Adipocyte (in vitro differentiated cells): ENCODE results near the gene ADAMTS19.

Source experiments
- DNase-seq: peaks from one replicate; pipeline ENCODE4 v3.0.0-alpha.2; 2015; ENCODE audit warnings: low read depth
- H3K27me3 ChIP-seq: replicated peaks from 2 replicates; pipeline ENCODE4 v1.7.0; 2013; ENCODE audit warnings: mild to moderate bottlenecking, low read length, moderate library complexity; ENCODE audit not compliant: control insufficient read depth, insufficient read depth
- H3K36me3 ChIP-seq: 2 replicates; pipeline ENCODE4 v1.7.0; 2013; ENCODE audit warnings: low read length, mild to moderate bottlenecking, moderate library complexity; ENCODE audit not compliant: control insufficient read depth, insufficient read depth, severe bottlenecking
- H3K4me1 ChIP-seq: 2 replicates; pipeline ENCODE4 v1.7.0; 2013; ENCODE audit warnings: mild to moderate bottlenecking, low read length, moderate library complexity; ENCODE audit not compliant: control insufficient read depth, insufficient read depth
- H3K4me3 ChIP-seq: 2 replicates; pipeline ENCODE4 v1.7.0; 2013; ENCODE audit warnings: mild to moderate bottlenecking, low read length, moderate library complexity
- H3K9ac ChIP-seq: 2 replicates; pipeline ENCODE4 v1.7.0; 2013; ENCODE audit warnings: mild to moderate bottlenecking, low read length, moderate library complexity
- H3K9me3 ChIP-seq: 2 replicates; pipeline ENCODE4 v1.7.0; 2013; ENCODE audit warnings: mild to moderate bottlenecking, low read length, moderate library complexity; ENCODE audit not compliant: control insufficient read depth

The ADAMTS19 gene

DNA sequence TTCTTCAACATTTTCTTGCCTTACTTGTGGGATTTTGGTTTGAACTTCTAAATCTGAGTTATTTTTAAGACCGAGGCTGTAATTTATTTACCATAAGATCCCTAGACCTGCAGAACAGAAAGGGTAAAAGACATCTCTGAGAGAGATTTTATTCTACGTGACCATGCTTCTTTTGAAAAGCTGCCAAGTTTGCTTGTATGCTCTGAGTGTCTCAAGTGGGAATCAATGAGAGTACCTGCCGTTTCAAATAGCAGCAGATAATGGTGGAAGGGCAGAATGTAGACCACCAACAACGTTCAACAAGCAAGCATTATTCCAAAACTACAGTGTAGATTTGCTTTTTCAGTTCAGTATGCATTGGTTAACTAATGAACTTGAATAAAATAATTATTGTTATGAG, 179.2 kb downstream of the ADAMTS19 start:
- no peak for DNase-seq
- Histone ChIP-seq H3K36me3 (no peaks in the 10 kb centered on the region), H3K4me1 (no peaks in the 10 kb centered on the region), H3K27me3 (no peaks in the 10 kb centered on the region), H3K9me3 (no peaks in the 10 kb centered on the region), H3K4me3 (no peak overlapping the region), H3K9ac (no peak overlapping the region)

DNA sequence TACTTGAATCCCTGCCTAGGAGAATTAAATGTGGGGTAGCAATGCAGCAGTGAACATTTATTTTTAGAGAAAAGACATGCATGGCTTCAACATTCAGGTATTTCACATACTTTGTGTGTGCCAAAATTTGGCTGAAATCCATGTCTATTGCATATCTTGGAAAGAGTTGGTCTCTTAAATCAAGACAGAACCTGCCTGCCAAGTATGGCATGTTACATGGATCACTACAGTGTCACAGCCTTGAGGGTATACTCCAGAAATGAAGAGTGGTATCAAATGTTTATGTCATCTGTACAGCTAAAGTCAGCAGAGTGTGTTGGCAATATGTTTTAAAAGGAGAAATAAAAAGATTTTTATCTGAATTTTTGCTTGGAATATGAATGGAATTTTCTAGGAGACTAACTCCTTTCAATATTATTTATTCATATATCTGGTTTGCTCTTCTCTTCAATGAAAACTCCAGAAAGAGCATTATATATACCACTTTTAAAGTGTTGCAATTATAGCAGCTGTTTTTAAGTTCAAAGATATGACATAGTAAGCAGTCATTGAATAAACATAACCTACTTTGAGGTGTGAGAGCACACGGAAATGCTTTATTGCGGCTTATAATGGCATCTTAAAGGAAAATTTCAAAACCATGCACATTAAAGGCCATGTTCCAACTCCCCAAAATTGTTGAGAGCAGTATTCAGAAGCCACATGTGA, 192.4 kb downstream of the ADAMTS19 start:
- Histone ChIP-seq H3K36me3 (no peaks in the 10 kb centered on the region), H3K4me1 (no peaks in the 10 kb centered on the region), H3K9me3 (no peaks in the 10 kb centered on the region), H3K4me3 (no peak overlapping the region), H3K27me3 (no peaks in the 10 kb centered on the region), H3K9ac (no peak overlapping the region)
- DNase-seq = peak; percentile 39

DNA sequence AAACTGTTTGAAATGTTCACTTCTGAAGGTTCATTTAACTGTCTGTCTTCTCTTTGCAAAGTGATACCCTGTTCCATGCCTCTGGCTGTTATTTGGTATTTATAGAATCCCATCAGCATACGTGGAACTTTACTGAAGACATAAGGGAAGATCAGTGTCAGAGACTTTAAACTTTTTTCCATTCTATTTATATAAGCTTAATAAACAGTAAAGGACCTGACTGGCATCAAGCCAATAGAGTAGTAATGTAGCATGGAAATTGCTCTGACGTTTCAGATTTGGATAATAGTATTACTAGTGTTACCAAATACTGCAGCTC, 192.9 kb downstream of the ADAMTS19 start:
- no peaks in the 10 kb centered on the region for H3K4me1 ChIP-seq
- H3K27me3 ChIP-seq = no peaks in the 10 kb centered on the region
- H3K36me3 ChIP-seq = no peaks in the 10 kb centered on the region
- DNase-seq = peak; percentile 42
- H3K9ac ChIP-seq = no peak overlapping the region
- H3K9me3 ChIP-seq = no peaks in the 10 kb centered on the region
- H3K4me3 ChIP-seq = no peak overlapping the region

GRCh38 chr5:129653442-129653841, 193.3 kb downstream of the ADAMTS19 start:
- Histone ChIP-seq H3K27me3 (no peaks in the 10 kb centered on the region), H3K9ac (no peak overlapping the region), H3K36me3 (no peaks in the 10 kb centered on the region), H3K4me3 (no peak overlapping the region), H3K9me3 (no peaks in the 10 kb centered on the region), H3K4me1 (no peaks in the 10 kb centered on the region)
- DNase-seq = no peak

DNA sequence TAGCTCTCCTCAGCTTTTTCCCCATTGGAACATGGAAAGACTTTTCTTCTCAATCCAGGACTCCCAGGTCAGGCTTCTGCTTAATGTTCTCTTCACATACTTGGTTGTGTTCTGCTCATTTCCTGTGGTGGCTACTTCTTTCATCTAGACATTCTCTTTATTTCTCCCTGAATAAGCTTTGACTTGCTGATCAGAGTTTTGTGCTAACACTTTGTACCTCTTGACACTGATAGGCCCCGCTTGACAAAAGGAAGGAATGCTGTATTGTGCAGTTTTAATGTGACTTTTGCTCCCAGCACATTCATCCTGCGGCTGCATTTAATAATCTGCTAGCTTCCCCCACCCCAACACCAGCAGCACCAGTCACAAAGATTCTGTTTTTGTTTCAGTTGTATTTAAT, 196.9 kb downstream of the ADAMTS19 start:
- Histone ChIP-seq H3K4me3 (no peak overlapping the region), H3K27me3 (no peaks in the 10 kb centered on the region), H3K36me3 (no peaks in the 10 kb centered on the region), H3K9me3 (no peaks in the 10 kb centered on the region), H3K9ac (no peak overlapping the region), H3K4me1 (no peaks in the 10 kb centered on the region)
- no peak for DNase-seq

DNA sequence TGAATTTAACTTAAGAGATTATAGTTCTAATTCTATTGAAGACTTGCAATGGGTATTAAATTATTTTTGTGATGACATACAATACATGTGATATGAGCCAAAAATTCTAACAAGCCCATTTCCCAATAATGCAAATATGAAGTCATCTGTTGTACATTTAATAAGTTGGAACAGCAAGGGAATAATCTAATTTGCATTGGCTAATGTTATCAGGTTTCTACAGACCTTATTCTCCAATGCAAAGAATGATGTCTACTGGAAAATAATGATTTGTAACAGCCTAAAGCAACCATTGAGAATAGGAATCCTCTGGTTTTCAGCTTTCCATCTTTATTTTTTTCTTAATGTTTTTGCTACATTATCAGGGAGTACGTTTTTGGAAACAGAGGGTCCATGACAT, 198.7 kb downstream of the ADAMTS19 start:
- Histone ChIP-seq H3K9me3 (no peaks in the 10 kb centered on the region), H3K9ac (no peak overlapping the region), H3K27me3 (no peaks in the 10 kb centered on the region), H3K36me3 (no peaks in the 10 kb centered on the region), H3K4me1 (no peaks in the 10 kb centered on the region), H3K4me3 (no peak overlapping the region)
- DNase-seq = no peak

DNA sequence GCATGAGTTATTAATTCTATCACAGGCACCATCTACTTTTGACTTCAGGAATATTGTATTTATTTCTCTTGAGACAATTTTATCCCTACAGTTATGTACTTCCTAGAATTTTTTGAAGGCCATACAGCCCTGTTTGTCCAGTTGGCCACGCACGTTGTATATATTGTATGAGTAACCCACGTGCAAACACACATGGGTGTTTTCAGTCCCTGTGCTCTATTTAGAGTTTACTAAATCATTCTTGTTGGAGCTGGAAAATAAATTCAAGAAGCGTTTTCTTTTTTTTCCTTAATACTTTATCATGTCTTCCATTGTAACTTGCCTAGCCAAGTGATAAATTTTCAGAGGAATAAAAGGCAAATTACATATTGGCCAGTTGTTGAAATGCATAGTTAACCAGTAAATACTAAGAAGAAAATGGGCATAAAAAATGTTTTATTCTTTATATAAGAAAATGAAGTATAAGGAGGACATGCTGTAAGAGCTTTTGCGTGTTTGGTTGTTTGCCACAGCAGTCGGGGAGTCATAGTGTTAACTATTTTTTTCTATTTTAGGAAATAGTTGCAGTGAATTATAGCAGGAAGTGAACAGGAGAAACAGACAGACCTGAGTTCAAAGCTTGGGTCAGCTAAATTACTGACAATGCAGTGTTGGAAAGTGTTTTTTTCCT, 201.4 kb downstream of the ADAMTS19 start:
- Histone ChIP-seq H3K36me3 (no peaks in the 10 kb centered on the region), H3K9me3 (no peaks in the 10 kb centered on the region)
- DNase-seq = no peak

GRCh38 chr5:129664336-129664937, 204.3 kb downstream of the ADAMTS19 start:
- peak; percentile 61 for DNase-seq
- H3K9me3 ChIP-seq = peaks cover 12% of the 10 kb centered on the region

More for the DNA sequence above, 201.4 kb downstream of the ADAMTS19 start:
- Histone ChIP-seq H3K27me3 (no peaks in the 10 kb centered on the region), H3K9ac (no peak overlapping the region), H3K4me3 (no peak overlapping the region), H3K4me1 (no peaks in the 10 kb centered on the region)

DNA sequence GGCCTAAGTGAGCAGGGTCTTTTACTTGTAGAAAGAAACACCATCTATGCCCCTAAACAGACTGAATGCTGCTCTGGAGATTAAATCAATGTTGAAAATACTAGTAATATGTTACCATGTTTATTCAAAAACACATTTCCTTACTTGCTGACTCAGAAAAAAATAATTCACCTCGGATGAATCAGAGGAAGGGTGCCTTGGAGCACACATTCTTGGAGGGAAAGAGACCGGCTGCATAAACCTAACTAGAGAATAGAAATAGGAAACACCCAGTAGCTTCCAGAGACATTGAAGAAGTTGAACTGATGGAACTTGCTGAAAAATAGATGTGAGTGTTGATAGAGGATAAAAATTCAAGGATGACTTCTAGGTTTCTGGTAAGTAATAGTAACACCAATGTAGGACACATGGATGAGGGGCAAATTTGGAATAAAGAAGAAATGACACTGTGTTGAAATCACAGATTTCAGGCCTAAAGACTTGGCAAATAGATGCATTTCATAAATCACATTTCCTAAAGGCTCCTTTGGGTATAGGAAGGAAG, 210.9 kb downstream of the ADAMTS19 start:
- Histone ChIP-seq H3K9me3 (peaks cover 16% of the 10 kb centered on the region), H3K4me3 (peak overlapping the region; percentile 21), H3K4me1 (peaks cover 17% of the 10 kb centered on the region), H3K9ac (no peak overlapping the region), H3K27me3 (no peaks in the 10 kb centered on the region), H3K36me3 (no peaks in the 10 kb centered on the region)
- peak; percentile 71 for DNase-seq

More at GRCh38 chr5:129664336-129664937, 204.3 kb downstream of the ADAMTS19 start:
- Histone ChIP-seq H3K27me3 (no peaks in the 10 kb centered on the region), H3K36me3 (no peaks in the 10 kb centered on the region), H3K4me1 (no peaks in the 10 kb centered on the region), H3K4me3 (no peak overlapping the region), H3K9ac (no peak overlapping the region)

DNA sequence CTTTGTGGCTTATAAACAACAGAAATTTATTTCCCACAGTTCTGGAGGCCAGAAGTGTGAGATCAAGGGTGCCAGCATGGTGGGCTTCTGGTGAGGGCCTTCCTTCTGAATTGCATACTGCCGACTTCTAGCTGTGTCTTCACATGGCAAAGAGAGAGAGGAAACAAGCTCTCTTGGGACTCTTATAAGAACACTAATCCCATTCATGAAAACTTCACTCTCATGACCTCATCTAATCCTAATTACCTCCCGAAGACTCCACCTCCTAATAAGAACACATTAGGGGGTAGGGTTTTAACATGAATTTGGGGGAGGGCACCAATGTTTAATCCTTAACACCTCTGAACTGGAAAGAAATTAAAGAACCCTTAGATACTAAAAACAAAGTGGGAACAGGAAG, 211.9 kb downstream of the ADAMTS19 start:
- Histone ChIP-seq H3K4me1 (peaks cover 17% of the 10 kb centered on the region), H3K27me3 (no peaks in the 10 kb centered on the region), H3K36me3 (no peaks in the 10 kb centered on the region), H3K9me3 (peaks cover 16% of the 10 kb centered on the region), H3K4me3 (no peak overlapping the region), H3K9ac (no peak overlapping the region)
- no peak for DNase-seq

- H3K27me3 ChIP-seq = no peaks in the 10 kb centered on the region
- H3K4me1 ChIP-seq = peaks cover 2% of the 10 kb centered on the region
- H3K9me3 ChIP-seq = no peaks in the 10 kb centered on the region
- no peak for DNase-seq
- H3K4me3 ChIP-seq = no peak overlapping the region
- H3K36me3 ChIP-seq = no peaks in the 10 kb centered on the region
- no peak overlapping the region for H3K9ac ChIP-seq
Observed at GRCh38 chr5:129679671-129680070, 219.6 kb downstream of the ADAMTS19 start.
